GM18526 (cell line): ENCODE results near the gene DPP8.

Experiments
- POLR2A ChIP-seq: IDR thresholded peaks from 3 replicates; pipeline ENCODE4 v1.6.1; 2011; ENCODE audit not compliant: insufficient read length; ENCODE audit errors: extremely low read depth

Gene DPP8

GRCh38 chr15:65516997-65517865 lies at the start of gene DPP8:
TSS of gene DPP8 (minus strand) at chr15:65517689. CDS start at chr15:65512553, 5,136 bp downstream.
- TF ChIP-seq POLR2A: peak; percentile 75

- TF ChIP-seq POLR2A: no peak
Observed at GRCh38 chr15:65561934-65562333, 44.4 kb upstream of the DPP8 start.

- no peak for TF ChIP-seq POLR2A
Observed at GRCh38 chr15:65559941-65560340, 42.5 kb upstream of the DPP8 start.

- no peak for TF ChIP-seq POLR2A
Observed at GRCh38 chr15:65558997-65559760, 41.7 kb upstream of the DPP8 start.

- TF ChIP-seq POLR2A: no peak
Observed at GRCh38 chr15:65558336-65558735, 40.8 kb upstream of the DPP8 start.

- no peak for TF ChIP-seq POLR2A
Observed at GRCh38 chr15:65556622-65557021, 39.1 kb upstream of the DPP8 start.

GRCh38 chr15:65553691-65554090 lies 36.2 kb upstream of the DPP8 start:
- TF ChIP-seq POLR2A: no peak

- TF ChIP-seq POLR2A: no peak
Observed at GRCh38 chr15:65551183-65551582, 33.7 kb upstream of the DPP8 start.

GRCh38 chr15:65550681-65551098 lies 33.2 kb upstream of the DPP8 start:
- no peak for TF ChIP-seq POLR2A

GRCh38 chr15:65547841-65548240 lies 30.4 kb upstream of the DPP8 start:
- TF ChIP-seq POLR2A: no peak

GRCh38 chr15:65541231-65541820 lies 23.8 kb upstream of the DPP8 start:
- TF ChIP-seq POLR2A: no peak

GRCh38 chr15:65540314-65540713 lies 22.8 kb upstream of the DPP8 start:
- no peak for TF ChIP-seq POLR2A

- no peak for TF ChIP-seq POLR2A
Observed at GRCh38 chr15:65535192-65535591, 17.7 kb upstream of the DPP8 start.

GRCh38 chr15:65533057-65533756 lies 15.7 kb upstream of the DPP8 start:
- TF ChIP-seq POLR2A: no peak

GRCh38 chr15:65532738-65533051 lies 15.2 kb upstream of the DPP8 start:
- TF ChIP-seq POLR2A: no peak
